Hepatocyte (in vitro differentiated cells): ENCODE results near the gene PCDH8.

Experiments used
- EZH2 ChIP-seq: fragments of 200-600 bp; sonication (generic); IDR thresholded peaks from 2 replicates; pipeline ENCODE4 v1.6.1; 2016; ENCODE audit warnings: antibody characterized with exemption, mild to moderate bottlenecking, borderline replicate concordance
- TF ChIP-seq, protein P1 (sequence below): fragments of 200-600 bp; sonication (generic); IDR thresholded peaks from 2 replicates; pipeline ENCODE4 v1.5.1; 2016; ENCODE audit warnings: antibody characterized with exemption, mild to moderate bottlenecking; ENCODE audit not compliant: poor library complexity

GRCh38 chr13:52879950-52880741 is 31.7 kb upstream of the PCDH8 start:
- no peak for TF ChIP-seq EZH2
- TF ChIP-seq, protein P1, sequence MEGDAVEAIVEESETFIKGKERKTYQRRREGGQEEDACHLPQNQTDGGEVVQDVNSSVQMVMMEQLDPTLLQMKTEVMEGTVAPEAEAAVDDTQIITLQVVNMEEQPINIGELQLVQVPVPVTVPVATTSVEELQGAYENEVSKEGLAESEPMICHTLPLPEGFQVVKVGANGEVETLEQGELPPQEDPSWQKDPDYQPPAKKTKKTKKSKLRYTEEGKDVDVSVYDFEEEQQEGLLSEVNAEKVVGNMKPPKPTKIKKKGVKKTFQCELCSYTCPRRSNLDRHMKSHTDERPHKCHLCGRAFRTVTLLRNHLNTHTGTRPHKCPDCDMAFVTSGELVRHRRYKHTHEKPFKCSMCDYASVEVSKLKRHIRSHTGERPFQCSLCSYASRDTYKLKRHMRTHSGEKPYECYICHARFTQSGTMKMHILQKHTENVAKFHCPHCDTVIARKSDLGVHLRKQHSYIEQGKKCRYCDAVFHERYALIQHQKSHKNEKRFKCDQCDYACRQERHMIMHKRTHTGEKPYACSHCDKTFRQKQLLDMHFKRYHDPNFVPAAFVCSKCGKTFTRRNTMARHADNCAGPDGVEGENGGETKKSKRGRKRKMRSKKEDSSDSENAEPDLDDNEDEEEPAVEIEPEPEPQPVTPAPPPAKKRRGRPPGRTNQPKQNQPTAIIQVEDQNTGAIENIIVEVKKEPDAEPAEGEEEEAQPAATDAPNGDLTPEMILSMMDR: no peak
